ENCODE data around the gene CFDP1.
A peak's percentile ranks its signal among the peaks of the same experiment; 100 is the strongest.

CFDP1 gene

GRCh38 chr16:75402821-75403475, 30.4 kb downstream of the CFDP1 start:
- no peak for DNase-seq

GRCh38 chr16:75402159-75402820, 31.0 kb downstream of the CFDP1 start:
- no peak for DNase-seq

DNA sequence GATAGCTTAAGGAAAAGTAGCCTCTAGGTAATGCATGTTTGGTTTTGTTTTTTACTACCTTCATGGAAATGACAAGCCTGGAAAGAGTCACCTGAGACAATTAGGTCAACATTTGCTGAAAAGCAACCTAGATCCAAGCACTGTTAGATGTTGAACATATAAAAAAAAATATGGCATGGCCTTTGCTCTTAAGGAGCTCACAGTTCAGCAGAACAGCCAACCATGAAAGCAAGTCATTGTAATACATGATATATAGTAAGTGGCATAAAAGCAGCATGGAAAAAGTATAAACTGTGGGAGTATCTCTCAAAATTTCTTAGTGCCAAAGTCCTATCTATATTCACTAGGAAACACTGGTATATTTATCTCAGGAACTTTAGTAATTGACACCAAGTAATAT, 31.6 kb downstream of the CFDP1 start:
- DNase-seq, result no peak

DNA sequence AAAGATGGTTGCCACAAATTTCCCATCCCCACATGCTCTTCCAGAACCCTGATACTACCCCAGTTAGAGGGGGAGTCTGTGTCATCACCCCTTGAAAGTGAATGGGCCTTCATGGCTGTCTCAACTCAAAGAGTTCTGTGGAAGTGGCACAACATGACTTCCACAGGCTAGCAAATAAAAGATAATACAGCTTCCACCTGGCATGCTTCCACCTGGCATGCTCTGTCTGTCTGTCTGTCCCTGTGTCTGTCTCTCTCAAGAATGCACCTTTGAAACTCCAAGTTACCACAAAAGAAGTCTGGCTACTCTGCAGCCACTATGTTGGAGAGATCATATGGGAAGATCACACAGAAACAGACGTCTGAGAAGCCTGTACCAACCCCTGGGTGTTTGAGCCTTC, 35.0 kb downstream of the CFDP1 start:
- no peak for DNase-seq

- no peak for DNase-seq
Observed at GRCh38 chr16:75394941-75395340, 38.4 kb downstream of the CFDP1 start.

DNA sequence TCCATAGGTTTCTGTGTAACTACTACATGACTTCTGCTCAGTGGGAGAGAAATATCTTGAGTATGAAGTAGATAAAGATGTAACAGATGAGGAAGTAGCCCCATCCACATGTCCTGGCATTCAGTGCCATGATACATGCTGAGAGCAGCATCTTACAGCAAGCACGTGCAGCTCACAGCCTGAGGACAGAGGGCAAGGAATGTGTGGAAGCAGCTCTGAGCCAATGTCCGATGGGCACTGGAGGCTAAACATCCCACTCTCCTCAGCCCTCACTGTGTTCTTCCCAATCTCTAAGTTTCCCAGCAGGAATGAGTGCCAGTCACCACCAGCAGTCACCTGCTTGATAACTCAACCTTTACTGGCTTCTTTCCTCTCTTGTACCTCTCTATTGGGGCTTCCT, 40.4 kb downstream of the CFDP1 start:
- no peak for DNase-seq

GRCh38 chr16:75390926-75391653, 42.2 kb downstream of the CFDP1 start:
- no peak for DNase-seq

GRCh38 chr16:75389096-75389690, 44.1 kb downstream of the CFDP1 start:
- DNase-seq, result no peak

- no peak for DNase-seq
Observed at GRCh38 chr16:75387951-75388350, 45.4 kb downstream of the CFDP1 start.

DNA sequence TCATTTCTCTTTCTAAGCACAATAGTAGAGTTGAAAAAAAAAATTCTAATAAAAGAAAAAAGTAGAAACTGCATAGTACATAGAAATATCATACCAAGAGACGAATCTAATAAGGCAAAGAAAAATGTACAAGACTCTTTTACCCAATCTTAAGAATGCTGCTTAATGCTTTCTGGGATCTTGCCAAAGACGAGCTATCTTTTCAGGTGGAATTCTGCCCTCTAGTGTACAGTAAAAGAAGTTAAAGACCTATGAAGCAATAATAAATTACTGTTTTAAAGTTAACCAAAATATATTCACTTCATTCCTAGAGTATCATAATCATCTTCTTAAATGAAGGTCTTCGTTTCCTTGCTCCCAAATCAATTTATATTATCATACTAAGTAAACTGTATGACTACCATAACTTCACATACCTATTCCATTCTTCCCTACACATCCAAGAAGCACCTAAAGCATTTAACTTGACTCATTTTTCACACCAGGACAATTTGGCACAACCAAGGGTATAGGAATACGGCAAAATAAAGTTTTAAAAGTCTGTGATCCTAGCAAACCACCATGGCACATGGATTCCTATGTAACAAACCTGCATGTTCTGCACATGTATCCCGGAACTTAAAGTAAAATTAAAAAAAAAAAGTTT, 47.7 kb downstream of the CFDP1 start:
- DNase-seq, result no peak

DNA sequence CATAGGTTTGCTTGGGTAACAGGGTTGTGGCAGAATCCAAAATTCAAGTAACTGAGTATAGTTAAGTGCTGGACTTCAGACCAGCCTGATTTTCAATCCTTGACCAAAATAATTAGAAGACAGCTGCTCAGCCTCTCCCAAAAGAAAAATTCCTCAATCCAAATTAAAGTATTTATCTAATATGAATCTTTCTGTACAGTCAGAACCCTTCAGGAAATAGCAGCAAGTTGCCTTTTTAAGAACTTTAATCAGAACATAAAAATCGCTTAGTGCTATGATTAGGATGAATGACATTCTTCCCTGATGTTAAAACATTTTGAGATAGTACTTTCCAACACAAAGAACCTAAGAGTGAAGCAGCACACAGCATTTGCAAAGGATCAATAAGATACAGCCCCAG, 50.2 kb downstream of the CFDP1 start:
- no peak for DNase-seq

DNA sequence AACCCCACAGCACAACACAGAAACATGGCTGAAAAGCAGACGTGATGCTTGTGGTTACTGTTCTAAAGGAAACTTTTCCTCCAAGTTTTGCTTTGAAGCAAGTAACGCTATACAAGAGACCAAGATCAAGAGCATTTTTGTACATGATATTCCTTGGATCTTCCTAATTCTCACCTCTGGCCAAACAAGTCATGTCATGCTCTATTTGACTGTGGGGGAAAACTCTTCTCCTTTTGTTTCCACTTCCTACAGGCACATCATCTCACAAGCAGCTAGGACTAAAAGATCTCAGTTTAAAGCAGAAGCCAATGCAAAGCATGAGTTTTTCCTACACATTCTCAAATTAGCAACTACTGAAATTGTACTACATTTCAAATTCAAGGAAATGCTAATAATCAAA, 50.7 kb downstream of the CFDP1 start:
- no peak for DNase-seq

- no peak for DNase-seq
Observed at GRCh38 chr16:75380870-75381269, 52.4 kb downstream of the CFDP1 start.

- peak; percentile 29 for DNase-seq
Observed at GRCh38 chr16:75379911-75380847, 53.1 kb downstream of the CFDP1 start.

DNA sequence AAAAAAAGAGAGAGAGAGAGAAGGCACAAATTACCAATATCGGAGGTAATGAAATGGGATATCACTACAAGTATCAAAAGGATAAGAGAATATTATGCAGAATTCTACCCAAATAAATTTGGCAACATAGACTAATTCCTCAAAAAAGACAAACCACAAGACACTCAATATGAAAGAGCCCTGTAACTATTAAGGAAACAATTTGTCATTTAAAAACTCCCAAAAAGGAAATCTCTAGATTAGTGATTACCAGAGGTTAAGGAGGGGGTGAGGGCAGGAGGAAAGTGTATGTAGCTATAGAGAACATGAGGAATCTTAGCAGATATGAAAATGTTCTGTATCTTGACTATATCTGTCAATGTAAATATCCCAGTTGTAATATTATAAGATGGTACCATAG, 54.0 kb downstream of the CFDP1 start:
- DNase-seq, result no peak

DNA sequence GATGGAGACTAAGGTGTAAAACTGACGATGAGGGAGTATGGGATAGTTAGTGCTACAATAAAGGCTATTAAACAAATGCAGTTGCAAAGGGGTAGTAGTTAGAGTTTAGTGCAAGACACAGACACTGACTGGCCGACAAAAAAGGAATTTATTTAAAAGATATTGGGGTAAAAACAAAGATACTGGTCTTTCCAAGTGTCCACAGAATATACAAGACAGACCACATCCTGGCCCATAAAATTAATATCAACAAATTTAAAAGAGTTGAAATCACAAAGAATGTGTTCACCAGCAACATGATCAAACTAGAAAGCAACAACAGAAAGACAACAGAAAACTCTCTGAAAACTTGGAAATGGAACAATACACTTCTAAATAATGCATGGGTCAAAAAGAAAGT, 54.7 kb downstream of the CFDP1 start:
- no peak for DNase-seq

GRCh38 chr16:75377729-75378386, 55.4 kb downstream of the CFDP1 start:
- no peak for DNase-seq

GRCh38 chr16:75376475-75377161, 56.7 kb downstream of the CFDP1 start:
- DNase-seq, result no peak

DNA sequence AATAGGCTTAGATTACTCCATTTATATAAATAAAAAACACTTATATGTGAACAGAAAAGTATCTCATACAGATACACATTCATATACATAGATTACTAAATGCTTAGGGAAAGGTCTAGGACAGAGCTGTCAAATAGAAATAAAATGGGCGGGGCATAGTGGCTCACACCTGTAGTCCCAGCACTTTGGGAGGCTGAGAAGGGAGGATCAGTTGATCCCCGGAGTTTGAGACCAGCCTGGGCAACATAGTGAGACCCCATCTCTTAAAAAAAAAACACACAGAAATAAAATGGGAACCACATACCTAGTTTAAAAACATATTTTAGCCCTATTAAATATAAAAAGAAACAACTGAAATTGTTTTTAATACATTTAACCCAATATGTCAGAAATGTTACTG, 58.9 kb downstream of the CFDP1 start:
- no peak for DNase-seq

DNA sequence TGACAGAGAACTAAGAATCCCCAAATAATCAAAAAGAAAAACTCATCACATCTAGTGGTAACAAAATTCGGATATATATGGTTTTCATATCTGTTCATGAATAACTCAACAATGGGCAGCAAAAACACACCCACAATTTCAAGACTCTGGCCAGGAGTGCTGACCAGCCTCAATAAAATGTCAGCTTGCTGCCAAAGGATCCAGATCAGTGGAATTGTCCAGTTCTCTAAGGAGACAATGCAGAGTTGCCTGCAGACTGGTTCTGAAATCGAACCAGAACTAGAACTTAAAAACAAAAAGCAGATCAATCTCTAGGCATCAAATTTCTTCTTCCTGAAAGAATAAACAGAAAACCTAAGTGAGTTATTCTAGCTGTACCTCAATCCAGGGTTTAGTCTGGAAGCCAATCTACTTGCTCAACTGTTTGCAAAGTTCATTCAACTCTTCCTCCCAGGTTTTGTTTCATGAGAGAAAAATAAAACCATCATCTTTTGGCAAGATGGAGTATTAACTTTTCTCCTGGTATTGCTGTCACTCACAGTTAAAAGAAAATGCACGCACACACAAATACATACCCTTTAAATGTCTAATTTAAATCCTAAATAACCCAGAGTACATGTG, 61.0 kb downstream of the CFDP1 start:
- no peak for DNase-seq

GRCh38 chr16:75371171-75371570, 62.1 kb downstream of the CFDP1 start:
- no peak for DNase-seq

All from activated gamma-delta T cell treated with Interleukin-2 at 50 U/mL for 16 hours (primary cell).